Trophoblast cell (in vitro differentiated cells and primary cell): ENCODE results near the gene KLHL2.
A peak's percentile ranks its signal among the peaks of the same experiment; 100 is the strongest.

ENCODE experiments used
- DNase-seq, 2 donors: peaks; one replicate each; pipeline ENCODE4 v3.0.0-alpha.2; 2016
- H2AFZ ChIP-seq: 2 replicates; pipeline ENCODE4 v1.6.1; 2013; ENCODE audit warnings: low read length, moderate library complexity, mild to moderate bottlenecking; ENCODE audit not compliant: insufficient read depth, poor library complexity
- H2AK5ac ChIP-seq: 2 replicates; pipeline ENCODE4 v1.6.1; 2013; ENCODE audit warnings: mild to moderate bottlenecking, low read length
- H2BK120ac ChIP-seq: 2 replicates; pipeline ENCODE4 v1.6.1; 2013; ENCODE audit warnings: low read length, mild to moderate bottlenecking, moderate library complexity; ENCODE audit not compliant: insufficient read depth, poor library complexity
- H2BK12ac ChIP-seq: 2 replicates; pipeline ENCODE4 v1.6.1; 2013; ENCODE audit warnings: mild to moderate bottlenecking, low read length, moderate library complexity
- H2BK5ac ChIP-seq: 2 replicates; pipeline ENCODE4 v1.6.1; 2013; ENCODE audit warnings: low read length, low read depth, moderate library complexity, mild to moderate bottlenecking; ENCODE audit not compliant: poor library complexity
- H3K14ac ChIP-seq: 2 replicates; pipeline ENCODE4 v1.6.1; 2013; ENCODE audit warnings: mild to moderate bottlenecking, low read length
- H3K18ac ChIP-seq: 2 replicates; pipeline ENCODE4 v1.6.1; 2013; ENCODE audit warnings: mild to moderate bottlenecking, low read length
- H3K23ac ChIP-seq: 2 replicates; pipeline ENCODE4 v1.6.1; 2013; ENCODE audit warnings: low read length
- H3K27ac ChIP-seq: 2 replicates; pipeline ENCODE4 v1.5.1; 2013; ENCODE audit warnings: low read depth, mild to moderate bottlenecking, inconsistent platforms, low read length, moderate library complexity
- H3K27me3 ChIP-seq: 2 replicates; pipeline ENCODE4 v1.6.1; 2013; ENCODE audit warnings: inconsistent platforms, mild to moderate bottlenecking, low read length, moderate library complexity; ENCODE audit not compliant: insufficient read depth
- H3K36me3 ChIP-seq, 2 experiments: 1 replicate in 1 of 2; 2 replicates in 1 of 2; pipeline ENCODE4 v1.6.1; 2013; ENCODE audit warnings: low read length in 2 of 2, mild to moderate bottlenecking in 2 of 2, moderate library complexity in 1 of 2; ENCODE audit not compliant: insufficient read depth in 2 of 2, control insufficient read depth in 1 of 2
- H3K4ac ChIP-seq: 2 replicates; pipeline ENCODE4 v1.6.1; 2013; ENCODE audit warnings: low read depth, mild to moderate bottlenecking, low read length, moderate library complexity
- H3K4me1 ChIP-seq, 2 experiments: 1 replicate in 1 of 2; 2 replicates in 1 of 2; pipeline ENCODE4 v1.6.1; 2013; ENCODE audit warnings: low read length in 2 of 2, mild to moderate bottlenecking in 2 of 2, moderate library complexity in 1 of 2; ENCODE audit not compliant: insufficient read depth in 2 of 2, control insufficient read depth in 1 of 2
- H3K4me2 ChIP-seq: 2 replicates; pipeline ENCODE4 v1.6.1; 2013; ENCODE audit warnings: inconsistent platforms, mild to moderate bottlenecking, low read length, moderate library complexity
- H3K4me3 ChIP-seq: 2 replicates; pipeline ENCODE4 v1.5.1; 2013; ENCODE audit warnings: mild to moderate bottlenecking, low read depth, low read length, inconsistent platforms
- H3K79me1 ChIP-seq: one replicate; pipeline ENCODE4 v1.6.1; 2013; ENCODE audit warnings: low read length
- H3K79me2 ChIP-seq: 2 replicates; pipeline ENCODE4 v1.6.1; 2013; ENCODE audit warnings: low read length, mild to moderate bottlenecking; ENCODE audit not compliant: control insufficient read depth, insufficient read depth, poor library complexity
- H3K9ac ChIP-seq: 2 replicates; pipeline ENCODE4 v1.6.1; 2013; ENCODE audit warnings: mild to moderate bottlenecking, low read length
- H3K9me3 ChIP-seq: 2 replicates; pipeline ENCODE4 v1.6.1; 2013; ENCODE audit warnings: low read depth, mild to moderate bottlenecking, control low read depth, inconsistent platforms, low read length; ENCODE audit not compliant: insufficient read depth
- H4K12ac ChIP-seq: 2 replicates; pipeline ENCODE4 v1.6.1; 2013; ENCODE audit warnings: low read depth, mild to moderate bottlenecking, low read length, moderate library complexity
- H4K8ac ChIP-seq: 2 replicates; pipeline ENCODE4 v1.6.1; 2013; ENCODE audit warnings: low read depth, mild to moderate bottlenecking, low read length, moderate library complexity
- H4K91ac ChIP-seq: one replicate; pipeline ENCODE4 v1.6.1; 2013; ENCODE audit warnings: low read depth, mild to moderate bottlenecking, low read length, moderate library complexity
- WGBS: extraction: QIAGEN DNeasy Blood & Tissue Kit; methylation state at CpG from one replicate; pipeline ENCODE4 v1.1.7; 2013; ENCODE audit warnings: missing lambda C conversion rate; ENCODE audit not compliant: insufficient read length, insufficient coverage; ENCODE audit errors: extremely low coverage; 5-methylcytosine and 5-hydroxymethylcytosine counted together

KLHL2 gene

DNA sequence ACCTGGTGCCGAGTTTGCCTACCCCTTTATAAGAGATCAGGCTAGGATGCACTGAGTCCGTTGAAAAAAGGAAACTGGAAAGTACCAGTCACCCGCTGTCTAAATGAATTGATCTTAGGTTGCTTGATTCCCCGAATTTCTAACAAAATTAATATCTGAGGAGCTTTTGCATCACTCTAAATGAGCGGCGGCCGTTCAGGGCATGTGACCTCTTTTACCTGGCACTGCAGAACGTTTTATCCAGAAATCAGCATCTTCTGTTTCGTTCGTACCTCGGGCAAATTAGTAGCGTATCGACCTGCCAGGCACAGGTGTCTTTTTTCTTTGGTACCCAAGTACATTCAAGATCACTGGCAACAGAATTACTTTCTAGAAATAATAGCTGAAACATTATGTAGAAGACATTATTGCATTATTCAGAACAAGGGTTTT is 876 bp downstream of the KLHL2 start:
- WGBS = no CpG with 5 or more reads among the region's 13 CpGs
- H3K18ac ChIP-seq = no peak overlapping the region
- no peaks in the 10 kb centered on the region for H3K79me1 ChIP-seq
- peaks cover 2% of the 10 kb centered on the region for H3K79me2 ChIP-seq
- H3K27me3 ChIP-seq = no peaks in the 10 kb centered on the region
- H4K91ac ChIP-seq = no peak overlapping the region
- DNase-seq = no peak
- no peak overlapping the region for H3K9ac ChIP-seq
- H4K12ac ChIP-seq = no peak overlapping the region
- H3K9me3 ChIP-seq = no peaks in the 10 kb centered on the region
- no peak overlapping the region for H2AK5ac ChIP-seq
- H3K4ac ChIP-seq = peak overlapping the region; percentile 15
- H3K36me3 ChIP-seq = no peaks in the 10 kb centered on the region
- peak overlapping the region; percentile 97 for H3K4me2 ChIP-seq
- no peak overlapping the region for H3K14ac ChIP-seq
- H3K4me1 ChIP-seq = peaks cover 2 to 9% of the 10 kb centered on the region in 2 experiments
- no peak overlapping the region for H3K23ac ChIP-seq
- no peak overlapping the region for H2BK120ac ChIP-seq
- no peak overlapping the region for H2BK5ac ChIP-seq
- H3K27ac ChIP-seq = no peak overlapping the region
- no peak overlapping the region for H2AFZ ChIP-seq
- H3K4me3 ChIP-seq = peak overlapping the region; percentile 88
- H2BK12ac ChIP-seq = no peak overlapping the region
- peak overlapping the region; percentile 73 for H4K8ac ChIP-seq

DNA sequence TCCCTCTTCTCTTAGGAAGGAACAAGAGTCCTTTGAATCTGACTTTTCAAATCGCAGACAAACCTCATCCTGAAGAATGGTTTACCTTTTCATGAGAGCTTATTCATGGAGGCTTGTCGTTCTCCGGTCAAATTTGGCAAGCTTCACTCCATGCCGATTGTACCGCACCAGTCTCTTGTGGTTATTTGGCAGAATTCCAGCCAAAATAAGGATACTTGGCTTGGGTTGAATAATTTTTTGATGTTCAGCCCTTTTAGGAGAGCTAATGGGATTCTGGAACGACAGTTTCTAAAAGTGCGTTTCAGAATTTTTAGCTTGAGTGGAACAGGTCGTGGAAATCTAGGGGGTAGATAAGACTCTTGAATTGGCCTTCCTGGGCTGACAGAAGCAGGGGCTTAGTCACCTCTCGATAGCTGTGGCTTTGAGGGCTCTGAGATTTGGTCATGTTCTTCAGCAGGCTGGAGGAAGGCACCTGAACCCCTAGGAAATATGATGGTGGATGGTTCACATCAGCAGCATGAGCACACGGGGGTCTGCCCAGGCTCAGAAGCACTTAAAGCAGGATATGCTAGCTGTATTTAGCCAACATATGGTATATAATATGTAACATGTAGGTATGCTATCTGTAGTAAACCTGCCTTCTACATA is 1.5 kb downstream of the KLHL2 start:
- peaks cover 2 to 9% of the 10 kb centered on the region in 2 experiments for H3K4me1 ChIP-seq
- H2BK120ac ChIP-seq = no peak overlapping the region
- no peak overlapping the region for H2BK12ac ChIP-seq
- no peak overlapping the region for H3K18ac ChIP-seq
- no peaks in the 10 kb centered on the region for H3K9me3 ChIP-seq
- no peak for DNase-seq
- H3K4ac ChIP-seq = peak overlapping the region; percentile 56
- no peak overlapping the region for H2AK5ac ChIP-seq
- H2AFZ ChIP-seq = no peak overlapping the region
- H4K12ac ChIP-seq = no peak overlapping the region
- WGBS = no CpG with 5 or more reads among the region's 10 CpGs
- H4K91ac ChIP-seq = no peak overlapping the region
- H3K79me2 ChIP-seq = peaks cover 2% of the 10 kb centered on the region
- no peak overlapping the region for H4K8ac ChIP-seq
- H3K27me3 ChIP-seq = no peaks in the 10 kb centered on the region
- no peak overlapping the region for H3K14ac ChIP-seq
- no peak overlapping the region for H3K9ac ChIP-seq
- no peak overlapping the region for H3K23ac ChIP-seq
- H3K4me2 ChIP-seq = no peak overlapping the region
- no peak overlapping the region for H2BK5ac ChIP-seq
- H3K79me1 ChIP-seq = no peaks in the 10 kb centered on the region
- no peaks in the 10 kb centered on the region for H3K36me3 ChIP-seq
- H3K27ac ChIP-seq = no peak overlapping the region
- no peak overlapping the region for H3K4me3 ChIP-seq

DNA sequence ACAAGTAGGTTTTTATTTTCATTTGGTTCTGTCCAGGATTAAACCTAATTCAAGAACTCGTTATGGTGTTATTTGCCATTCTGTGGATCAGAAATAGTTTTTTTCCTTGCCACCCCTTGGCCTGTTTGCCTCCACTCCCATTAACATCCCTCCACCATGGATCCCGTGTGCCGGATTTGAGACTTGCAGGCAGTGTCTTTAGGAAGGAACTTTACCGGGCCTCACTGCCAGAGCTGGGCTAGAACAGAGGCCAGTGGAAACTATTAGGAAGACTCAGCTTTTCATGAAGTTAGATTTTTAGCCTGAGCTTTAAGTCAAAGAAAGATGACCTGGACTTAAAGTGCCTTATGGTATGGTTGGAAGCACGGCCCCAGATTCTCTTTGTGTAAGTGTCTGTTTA is 2.4 kb downstream of the KLHL2 start:
- Histone ChIP-seq H3K14ac (no peak overlapping the region), H2AK5ac (no peak overlapping the region), H3K27me3 (no peaks in the 10 kb centered on the region), H3K9me3 (no peaks in the 10 kb centered on the region), H3K18ac (no peak overlapping the region), H3K36me3 (no peaks in the 10 kb centered on the region), H3K4me3 (no peak overlapping the region), H3K79me1 (no peaks in the 10 kb centered on the region), H3K4ac (no peak overlapping the region), H2BK5ac (no peak overlapping the region), H3K9ac (no peak overlapping the region), H3K27ac (no peak overlapping the region), H4K8ac (no peak overlapping the region), H3K79me2 (peaks cover 2% of the 10 kb centered on the region), H2AFZ (no peak overlapping the region), H4K91ac (no peak overlapping the region), H3K4me1 (peaks cover 2 to 9% of the 10 kb centered on the region in 2 experiments), H4K12ac (no peak overlapping the region), H2BK12ac (no peak overlapping the region), H3K4me2 (no peak overlapping the region), H2BK120ac (no peak overlapping the region), H3K23ac (no peak overlapping the region)
- WGBS = no CpG with 5 or more reads among the region's 5 CpGs
- DNase-seq = no peak

DNA sequence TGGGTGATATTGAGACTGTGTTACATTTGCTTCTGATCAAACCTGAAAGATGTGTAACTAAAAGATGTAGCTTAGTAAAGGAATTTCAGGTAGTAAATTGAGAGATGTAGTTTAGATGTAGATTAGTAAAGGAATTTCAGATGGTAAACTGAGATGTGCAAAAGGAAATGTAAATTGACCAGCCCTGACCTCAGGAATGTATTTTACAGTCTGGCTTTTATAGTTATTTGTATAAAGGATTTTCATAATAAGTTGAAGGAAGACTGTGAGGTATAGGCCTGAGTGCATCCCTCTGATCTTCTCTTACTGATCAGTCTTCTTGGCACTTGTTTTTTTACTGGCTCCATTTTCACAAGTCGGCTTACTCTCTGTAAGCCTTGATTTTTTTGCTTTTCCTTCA is 3.2 kb downstream of the KLHL2 start:
- Histone ChIP-seq H3K4ac (no peak overlapping the region), H3K27ac (no peak overlapping the region), H3K4me2 (no peak overlapping the region), H3K23ac (no peak overlapping the region), H2AK5ac (no peak overlapping the region), H3K4me1 (peaks cover 2 to 9% of the 10 kb centered on the region in 2 experiments), H3K36me3 (no peaks in the 10 kb centered on the region), H3K79me1 (no peaks in the 10 kb centered on the region), H2BK12ac (no peak overlapping the region), H4K12ac (no peak overlapping the region), H3K18ac (no peak overlapping the region), H3K4me3 (no peak overlapping the region), H3K9ac (no peak overlapping the region), H4K8ac (no peak overlapping the region), H3K14ac (no peak overlapping the region), H4K91ac (no peak overlapping the region), H3K79me2 (peaks cover 2% of the 10 kb centered on the region), H2BK5ac (no peak overlapping the region), H3K27me3 (no peaks in the 10 kb centered on the region), H2BK120ac (no peak overlapping the region), H2AFZ (no peak overlapping the region), H3K9me3 (no peaks in the 10 kb centered on the region)
- DNase-seq = peak in 1 of 2 donors; percentile 36
- WGBS = no CpG with 5 or more reads among the region's 1 CpG
